Endothelial cell (in vitro differentiated cells): Measurements from ENCODE around the gene SNAP23. TPM values are rescaled to one million over a fixed set of nuclear protein-coding genes. Genes with fewer than 3 reads are reported as not detected.

Experiments used
- DNase-seq: peaks from one replicate; pipeline ENCODE4 v3.0.0; 2021; ENCODE audit warnings: low spot score
- H3K27ac Mint-ChIP-seq: one replicate; pipeline ENCODE4 v1.8.0; 2021; ENCODE audit warnings: mixed read lengths, inconsistent platforms; ENCODE audit not compliant: unreplicated experiment
- H3K27me3 Mint-ChIP-seq: one replicate; pipeline ENCODE4 v1.8.0; 2021; ENCODE audit warnings: mild to moderate bottlenecking, moderate library complexity, mixed read lengths, inconsistent platforms; ENCODE audit not compliant: unreplicated experiment
- H3K36me3 Mint-ChIP-seq: one replicate; pipeline ENCODE4 v1.8.0; 2021; ENCODE audit warnings: mild to moderate bottlenecking, low read depth, mixed read lengths, inconsistent platforms; ENCODE audit not compliant: unreplicated experiment
- H3K4me1 Mint-ChIP-seq: one replicate; pipeline ENCODE4 v1.8.0; 2021; ENCODE audit warnings: mild to moderate bottlenecking, mixed read lengths, inconsistent platforms; ENCODE audit not compliant: unreplicated experiment
- H3K4me3 Mint-ChIP-seq: one replicate; pipeline ENCODE4 v1.8.0; 2021; ENCODE audit warnings: mild to moderate bottlenecking, mixed read lengths, inconsistent platforms; ENCODE audit not compliant: unreplicated experiment
- H3K9me3 Mint-ChIP-seq: one replicate; pipeline ENCODE4 v1.8.0; 2021; ENCODE audit warnings: mixed read lengths, inconsistent platforms; ENCODE audit not compliant: unreplicated experiment
- total RNA-seq: library from RNA; stranded (reverse); fragmentation: NEBNext Ultra II Directional; extraction: Animal tissue kit (Norgen Biotek cat#: 25700); gene quantifications from one replicate; pipeline ENCODE4 v1.2.1, GENCODE V29; 2021; ENCODE audit not compliant: unreplicated experiment
- TF ChIP-seq, protein P1 (sequence below): fragments of 200-600 bp; sonication (generic); IDR thresholded peaks from one replicate; pipeline ENCODE4 v1.5.0; 2021; ENCODE audit warnings: antibody characterized with exemption; ENCODE audit not compliant: unreplicated experiment

Gene SNAP23
- total RNA-seq, 1 donor from 2014 or later: 121 TPM

DNA sequence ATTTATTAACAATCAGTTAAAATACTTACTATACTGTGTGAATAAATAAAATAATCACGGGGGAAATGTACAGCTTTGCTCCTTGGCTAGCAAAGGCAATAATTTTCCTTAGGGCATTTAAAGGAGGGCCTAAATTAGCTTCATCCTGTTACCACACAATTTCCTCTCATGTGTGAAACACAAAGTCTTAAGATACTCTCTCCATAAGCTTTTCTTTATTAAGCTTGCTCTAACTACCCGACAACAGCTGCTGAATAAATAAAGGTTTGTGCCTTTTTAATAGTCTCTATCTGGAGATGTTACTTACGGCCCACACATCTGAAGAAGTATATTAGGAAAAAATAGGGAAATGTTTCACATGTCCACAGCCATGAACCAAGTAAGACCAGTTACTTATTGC is 34.2 kb upstream of the SNAP23 start:
- Mint-ChIP-seq H3K27me3 (no peaks in the 10 kb centered on the region), H3K4me3 (no peak overlapping the region), H3K4me1 (peaks cover 17% of the 10 kb centered on the region), H3K9me3 (no peaks in the 10 kb centered on the region), H3K27ac (no peak overlapping the region), H3K36me3 (peaks cover 9% of the 10 kb centered on the region)
- DNase-seq: no peak
- TF ChIP-seq, protein P1, sequence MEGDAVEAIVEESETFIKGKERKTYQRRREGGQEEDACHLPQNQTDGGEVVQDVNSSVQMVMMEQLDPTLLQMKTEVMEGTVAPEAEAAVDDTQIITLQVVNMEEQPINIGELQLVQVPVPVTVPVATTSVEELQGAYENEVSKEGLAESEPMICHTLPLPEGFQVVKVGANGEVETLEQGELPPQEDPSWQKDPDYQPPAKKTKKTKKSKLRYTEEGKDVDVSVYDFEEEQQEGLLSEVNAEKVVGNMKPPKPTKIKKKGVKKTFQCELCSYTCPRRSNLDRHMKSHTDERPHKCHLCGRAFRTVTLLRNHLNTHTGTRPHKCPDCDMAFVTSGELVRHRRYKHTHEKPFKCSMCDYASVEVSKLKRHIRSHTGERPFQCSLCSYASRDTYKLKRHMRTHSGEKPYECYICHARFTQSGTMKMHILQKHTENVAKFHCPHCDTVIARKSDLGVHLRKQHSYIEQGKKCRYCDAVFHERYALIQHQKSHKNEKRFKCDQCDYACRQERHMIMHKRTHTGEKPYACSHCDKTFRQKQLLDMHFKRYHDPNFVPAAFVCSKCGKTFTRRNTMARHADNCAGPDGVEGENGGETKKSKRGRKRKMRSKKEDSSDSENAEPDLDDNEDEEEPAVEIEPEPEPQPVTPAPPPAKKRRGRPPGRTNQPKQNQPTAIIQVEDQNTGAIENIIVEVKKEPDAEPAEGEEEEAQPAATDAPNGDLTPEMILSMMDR: no peak

DNA sequence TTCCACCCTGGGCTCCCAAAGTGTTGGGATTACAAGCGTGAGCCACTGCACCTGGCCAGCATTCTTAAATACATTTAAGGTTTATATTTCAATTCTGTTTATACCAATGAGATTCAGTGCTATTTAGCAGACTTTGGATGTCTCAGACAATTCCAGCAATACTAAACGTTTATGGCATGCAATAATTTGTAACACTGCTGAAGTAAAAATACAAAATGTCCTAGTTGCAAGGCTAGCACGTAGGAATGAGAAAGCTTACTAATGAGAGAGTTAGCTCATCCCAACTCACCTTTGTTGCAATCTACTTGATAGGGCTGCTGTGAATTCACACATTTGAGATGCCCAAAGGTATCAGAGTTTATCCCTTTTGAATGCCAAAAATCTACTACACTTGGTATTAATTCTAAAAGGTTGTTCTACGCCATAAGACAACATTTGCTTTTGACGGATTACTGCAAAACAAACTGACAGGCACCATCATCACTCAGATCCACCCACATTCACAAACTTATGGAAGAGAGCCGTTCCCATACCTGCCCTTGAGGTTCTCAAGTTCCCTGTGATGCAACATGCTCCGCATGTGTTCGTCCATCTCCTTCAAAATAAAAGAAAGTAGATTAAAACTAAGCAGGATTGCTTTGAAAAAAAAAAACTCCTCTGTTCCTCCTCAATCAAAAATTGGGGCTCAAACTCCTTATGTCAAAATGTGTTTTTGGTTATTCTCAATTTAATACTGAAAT is 29.7 kb upstream of the SNAP23 start:
- no peak overlapping the region for H3K4me3 Mint-ChIP-seq
- H3K27ac Mint-ChIP-seq: no peak overlapping the region
- H3K9me3 Mint-ChIP-seq: no peaks in the 10 kb centered on the region
- DNase-seq: no peak
- peaks cover 9% of the 10 kb centered on the region for H3K4me1 Mint-ChIP-seq
- peaks cover 15% of the 10 kb centered on the region for H3K36me3 Mint-ChIP-seq
- TF ChIP-seq, protein P1: no peak
- no peaks in the 10 kb centered on the region for H3K27me3 Mint-ChIP-seq

DNA sequence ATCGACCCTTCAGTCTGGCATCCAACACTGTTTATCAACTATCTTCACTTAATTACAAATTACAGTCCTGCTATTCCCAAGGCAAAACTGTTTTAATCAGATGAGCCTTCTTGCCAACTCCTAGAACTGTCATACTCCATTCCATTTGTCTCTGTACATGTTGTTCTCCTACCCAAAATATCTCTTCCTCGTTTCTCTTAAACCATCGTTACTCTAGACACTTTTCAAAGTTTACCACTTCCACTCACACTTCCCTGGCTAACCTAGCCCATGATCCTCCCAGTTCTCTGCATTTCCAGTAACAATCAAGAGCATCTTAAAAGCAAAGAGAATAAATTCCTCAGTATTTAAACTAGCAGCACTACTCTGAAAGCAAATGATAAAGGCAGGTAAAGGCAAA is 24.4 kb upstream of the SNAP23 start:
- peaks cover 2% of the 10 kb centered on the region for H3K4me1 Mint-ChIP-seq
- no peaks in the 10 kb centered on the region for H3K9me3 Mint-ChIP-seq
- no peaks in the 10 kb centered on the region for H3K27me3 Mint-ChIP-seq
- TF ChIP-seq, protein P1: no peak
- no peak overlapping the region for H3K4me3 Mint-ChIP-seq
- DNase-seq: no peak
- H3K27ac Mint-ChIP-seq: no peak overlapping the region
- H3K36me3 Mint-ChIP-seq: peaks cover 9% of the 10 kb centered on the region

DNA sequence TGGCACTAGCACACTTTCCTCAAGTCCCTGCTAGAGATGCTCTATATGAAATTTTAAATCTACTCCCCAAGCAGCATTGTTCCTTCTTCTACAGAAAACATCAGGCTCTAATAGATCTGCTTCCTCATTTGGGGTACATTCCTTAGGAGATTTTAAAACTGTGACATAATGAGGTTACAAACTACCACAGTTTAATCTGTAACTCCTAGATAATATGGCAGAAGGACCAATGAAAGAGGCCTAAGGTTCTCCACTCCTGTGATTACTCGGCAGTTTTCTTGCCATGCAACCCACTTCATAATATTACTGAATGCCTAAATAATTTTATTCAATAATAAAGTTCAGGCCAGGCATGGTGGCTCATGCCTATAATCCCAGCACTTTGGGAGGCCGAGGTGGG is 20.6 kb upstream of the SNAP23 start:
- no peak for DNase-seq
- no peaks in the 10 kb centered on the region for H3K9me3 Mint-ChIP-seq
- no peaks in the 10 kb centered on the region for H3K27me3 Mint-ChIP-seq
- H3K36me3 Mint-ChIP-seq: peaks cover 4% of the 10 kb centered on the region
- TF ChIP-seq, protein P1: no peak
- H3K27ac Mint-ChIP-seq: no peak overlapping the region
- no peaks in the 10 kb centered on the region for H3K4me1 Mint-ChIP-seq
- no peak overlapping the region for H3K4me3 Mint-ChIP-seq

DNA sequence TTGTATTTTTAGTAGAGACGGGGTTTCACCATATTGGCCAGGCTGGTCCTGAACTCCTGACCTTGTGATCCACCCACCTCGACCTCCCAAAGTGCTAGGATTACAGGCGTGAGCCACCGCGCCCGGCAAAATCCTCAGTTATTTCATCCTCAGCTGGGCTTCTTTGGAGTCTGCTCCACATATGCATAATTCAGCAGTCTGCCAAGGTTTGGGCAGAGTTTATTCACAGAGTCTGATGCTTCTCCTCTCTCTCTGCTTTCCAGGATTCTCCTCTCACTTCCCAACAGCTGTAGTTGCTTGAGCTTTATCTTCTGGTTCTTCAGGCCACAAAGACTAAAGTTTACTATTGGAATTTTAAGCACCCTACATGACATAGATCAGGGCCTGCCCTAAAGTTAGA is 12.7 kb upstream of the SNAP23 start:
- TF ChIP-seq, protein P1: no peak
- DNase-seq: no peak
- no peaks in the 10 kb centered on the region for H3K4me1 Mint-ChIP-seq
- H3K4me3 Mint-ChIP-seq: no peak overlapping the region
- H3K27me3 Mint-ChIP-seq: peaks cover 2% of the 10 kb centered on the region
- peaks cover 6% of the 10 kb centered on the region for H3K36me3 Mint-ChIP-seq
- H3K27ac Mint-ChIP-seq: no peak overlapping the region
- no peaks in the 10 kb centered on the region for H3K9me3 Mint-ChIP-seq
